ENCODE results near the gene SMIM45.

SMIM45 gene

DNA sequence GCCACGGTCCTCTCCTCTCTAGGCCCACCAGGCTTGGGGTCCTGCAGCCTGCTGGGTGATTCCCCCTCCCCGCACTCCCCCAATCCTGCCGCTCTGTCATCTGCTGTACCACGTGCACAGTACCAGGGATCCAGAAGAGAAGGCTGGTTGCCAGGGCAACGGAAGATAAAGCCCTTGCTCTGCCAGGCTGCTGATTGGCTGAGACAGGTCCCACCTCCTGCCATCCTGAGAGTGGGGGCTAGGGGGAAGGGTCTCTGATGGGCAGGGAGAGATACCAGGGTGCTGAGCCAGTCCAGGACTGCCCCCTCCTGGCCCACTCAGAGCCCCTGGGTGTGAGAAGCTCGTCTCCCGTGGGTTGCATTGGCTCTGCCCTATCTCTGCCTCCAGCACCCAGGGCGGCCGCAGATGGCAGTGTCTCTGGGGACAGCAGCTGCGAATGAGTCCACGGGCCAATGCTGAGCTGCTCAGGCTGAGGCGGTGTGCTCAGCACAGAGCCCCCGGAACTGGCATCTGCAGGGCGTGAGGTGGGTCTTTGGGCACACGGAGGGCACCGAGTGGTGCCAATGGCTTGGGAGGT lies at the start of gene SMIM45:
TSS of gene SMIM45 (plus strand) at position 253 of the 577 bp plus-strand sequence.
- no peak for DNase-seq

DNA sequence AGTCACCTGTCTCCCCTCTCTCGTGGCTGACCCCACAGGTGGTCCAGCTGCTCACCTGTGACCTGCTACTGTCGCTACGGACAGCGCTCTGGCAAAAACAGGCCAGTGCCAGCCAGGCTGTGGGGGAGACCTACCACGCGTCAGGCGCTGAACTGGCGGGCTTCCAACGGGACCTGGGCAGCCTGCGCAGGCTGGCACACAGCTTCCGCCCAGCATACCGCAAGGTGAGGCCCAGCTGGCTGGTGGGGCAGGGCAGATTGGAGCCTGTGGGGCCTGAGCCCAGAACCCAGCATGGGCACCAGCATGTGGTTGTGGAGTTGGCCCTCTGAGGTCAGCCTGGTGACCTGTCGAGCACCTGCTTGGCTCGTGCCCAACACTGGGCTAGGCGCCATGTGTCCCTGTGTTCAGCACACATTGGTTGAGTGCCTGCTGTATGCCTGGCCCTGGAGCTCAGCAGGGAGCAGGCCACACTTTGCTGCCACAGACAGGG lies 49.0 kb upstream of the SMIM45 start:
- DNase-seq: no peak

DNA sequence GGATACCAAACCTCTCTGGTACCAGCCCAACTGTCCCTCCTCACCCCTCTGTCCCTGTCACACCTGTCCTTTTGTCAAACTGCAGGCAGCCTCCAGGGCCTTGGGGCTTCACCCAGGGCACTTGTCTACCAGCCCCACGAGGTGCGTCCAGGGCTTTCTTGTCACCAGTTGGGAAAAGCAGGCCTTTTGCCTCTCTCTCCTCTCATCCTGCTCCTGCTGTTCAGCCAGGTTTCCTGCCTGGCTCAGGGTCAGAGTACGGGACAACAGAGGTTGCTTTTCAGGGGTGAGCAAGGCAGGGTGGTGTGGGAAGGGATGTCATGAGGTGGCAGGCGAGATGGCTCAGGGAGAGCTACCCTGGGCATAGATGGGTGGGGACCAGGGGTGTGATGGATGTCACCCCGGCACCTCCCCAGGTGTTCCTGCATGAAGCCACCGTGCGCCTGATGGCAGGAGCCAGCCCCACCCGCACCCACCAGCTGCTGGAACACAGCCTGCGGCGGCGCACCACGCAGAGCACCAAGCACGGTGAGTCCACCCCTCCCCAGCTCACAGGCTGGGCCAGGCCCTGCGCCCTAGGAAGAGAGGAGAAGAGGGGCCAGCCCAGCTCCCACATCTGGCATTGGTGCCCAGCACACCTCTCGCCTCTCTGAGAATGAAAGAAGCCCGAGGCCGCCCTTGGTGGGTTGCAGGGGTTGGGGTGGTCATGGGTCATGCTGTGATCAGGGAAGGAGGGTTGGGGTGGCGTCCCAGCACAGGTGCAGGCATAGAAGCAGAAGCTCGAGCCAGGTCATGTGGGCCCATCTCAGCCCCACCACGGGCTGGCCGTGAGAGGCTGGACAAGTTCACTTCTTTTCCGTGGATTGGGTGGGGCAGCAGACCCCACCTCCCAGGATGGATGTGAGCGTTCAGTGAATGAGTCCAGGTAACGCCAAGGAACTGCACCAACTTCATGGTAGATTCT lies 47.2 kb upstream of the SMIM45 start:
- no peak for DNase-seq

DNA sequence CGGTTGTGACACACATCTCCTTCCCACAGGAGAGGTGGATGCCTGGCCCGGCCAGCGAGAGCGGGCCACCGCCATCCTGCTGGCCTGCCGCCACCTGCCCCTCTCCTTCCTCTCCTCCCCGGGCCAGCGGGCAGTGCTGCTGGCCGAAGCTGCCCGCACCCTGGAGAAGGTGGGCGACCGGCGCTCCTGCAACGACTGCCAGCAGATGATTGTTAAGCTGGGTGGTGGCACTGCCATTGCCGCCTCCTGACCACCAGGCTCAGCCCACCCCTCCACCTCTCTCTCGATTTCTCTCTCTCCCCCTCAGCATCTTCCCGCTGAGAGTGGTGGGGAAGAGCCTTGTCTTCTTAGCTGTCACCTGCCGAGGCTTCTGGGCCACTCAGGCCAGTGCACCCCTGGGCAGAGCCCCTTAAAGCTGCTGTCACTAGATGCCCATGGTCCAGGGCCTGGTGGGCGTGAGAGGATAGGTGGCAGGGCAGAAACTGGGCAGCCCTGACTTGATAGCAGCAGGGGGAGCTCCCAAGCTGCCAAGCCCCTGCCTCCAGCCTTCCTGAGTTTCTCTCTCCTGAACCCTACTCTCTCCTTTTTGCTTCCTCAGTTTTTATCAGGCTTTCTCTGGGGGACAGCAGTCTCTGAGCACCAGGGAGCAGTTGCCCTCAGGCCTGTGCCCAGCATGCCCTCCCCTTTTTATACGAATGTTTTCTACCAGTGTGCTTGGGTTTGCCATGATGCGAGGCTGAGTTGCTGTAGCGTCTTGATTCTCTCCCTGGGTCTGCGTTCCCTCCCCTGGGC lies 46.3 kb upstream of the SMIM45 start:
- no peak for DNase-seq

DNA sequence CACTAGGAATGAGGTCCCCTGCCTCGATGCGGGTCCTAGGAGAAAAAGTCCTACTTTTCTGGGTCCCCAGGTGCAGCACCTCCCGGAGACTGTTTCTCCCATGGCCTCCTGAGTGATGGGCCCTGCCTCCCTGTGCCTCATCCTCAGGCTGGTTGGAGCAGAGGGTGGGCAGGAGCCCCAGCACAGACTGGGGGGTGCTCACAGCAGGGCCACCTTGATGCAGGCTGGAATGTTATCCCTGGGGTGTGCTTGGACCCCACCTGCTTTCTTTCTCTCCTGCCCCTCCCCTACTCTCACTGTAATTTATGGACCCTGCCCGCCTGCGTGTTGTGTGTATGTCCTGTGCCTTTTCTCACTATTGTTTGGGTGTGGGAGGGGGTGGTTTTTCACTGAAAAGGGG lies 45.1 kb upstream of the SMIM45 start:
- DNase-seq: no peak

DNA sequence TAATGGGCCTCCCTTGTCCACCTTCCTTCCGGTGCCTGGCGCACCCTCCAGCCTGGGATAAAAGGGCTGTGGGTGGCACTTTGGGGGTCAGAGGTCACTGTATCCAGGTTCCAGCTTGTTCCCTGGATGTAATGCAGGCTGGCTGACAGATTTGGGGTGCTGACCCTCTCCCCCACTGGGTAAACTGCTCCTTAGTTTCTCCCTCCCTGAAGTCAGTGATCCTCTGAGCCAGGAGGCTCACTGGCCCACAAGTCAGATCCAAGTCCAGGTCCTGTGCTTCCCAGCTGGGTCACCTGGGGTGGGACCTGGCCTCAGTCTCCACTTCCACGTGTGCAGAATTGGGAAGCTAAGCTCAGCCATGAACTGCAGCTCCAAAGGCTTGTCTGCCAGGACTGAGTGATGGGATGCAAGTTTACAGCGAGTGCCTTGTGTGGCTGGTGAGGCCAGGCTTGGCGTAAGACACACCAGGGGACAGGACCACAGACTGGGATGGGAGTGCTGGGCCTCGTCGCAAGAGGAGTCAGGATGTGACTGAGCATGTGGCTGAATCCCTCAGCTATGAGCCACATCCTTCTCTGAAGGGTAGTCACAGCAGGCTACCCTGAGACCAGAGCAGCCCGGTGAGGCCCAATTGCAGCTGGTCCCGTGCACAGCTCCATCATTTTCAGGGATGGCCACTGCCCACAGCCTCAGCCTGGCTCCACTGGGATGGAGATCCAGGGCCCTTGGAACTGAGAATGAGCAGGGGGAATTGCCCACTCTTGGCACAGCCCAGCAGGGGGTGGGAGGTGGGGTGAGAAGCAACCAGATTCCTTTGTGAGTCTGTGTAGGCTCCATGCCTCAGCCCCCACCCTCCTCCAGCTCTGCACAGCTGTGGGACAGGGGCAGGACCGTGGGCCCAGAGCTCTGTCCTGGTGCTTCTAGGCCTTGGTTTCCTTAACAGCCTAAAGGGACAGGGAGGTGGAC lies 44.2 kb upstream of the SMIM45 start:
- no peak for DNase-seq

DNA sequence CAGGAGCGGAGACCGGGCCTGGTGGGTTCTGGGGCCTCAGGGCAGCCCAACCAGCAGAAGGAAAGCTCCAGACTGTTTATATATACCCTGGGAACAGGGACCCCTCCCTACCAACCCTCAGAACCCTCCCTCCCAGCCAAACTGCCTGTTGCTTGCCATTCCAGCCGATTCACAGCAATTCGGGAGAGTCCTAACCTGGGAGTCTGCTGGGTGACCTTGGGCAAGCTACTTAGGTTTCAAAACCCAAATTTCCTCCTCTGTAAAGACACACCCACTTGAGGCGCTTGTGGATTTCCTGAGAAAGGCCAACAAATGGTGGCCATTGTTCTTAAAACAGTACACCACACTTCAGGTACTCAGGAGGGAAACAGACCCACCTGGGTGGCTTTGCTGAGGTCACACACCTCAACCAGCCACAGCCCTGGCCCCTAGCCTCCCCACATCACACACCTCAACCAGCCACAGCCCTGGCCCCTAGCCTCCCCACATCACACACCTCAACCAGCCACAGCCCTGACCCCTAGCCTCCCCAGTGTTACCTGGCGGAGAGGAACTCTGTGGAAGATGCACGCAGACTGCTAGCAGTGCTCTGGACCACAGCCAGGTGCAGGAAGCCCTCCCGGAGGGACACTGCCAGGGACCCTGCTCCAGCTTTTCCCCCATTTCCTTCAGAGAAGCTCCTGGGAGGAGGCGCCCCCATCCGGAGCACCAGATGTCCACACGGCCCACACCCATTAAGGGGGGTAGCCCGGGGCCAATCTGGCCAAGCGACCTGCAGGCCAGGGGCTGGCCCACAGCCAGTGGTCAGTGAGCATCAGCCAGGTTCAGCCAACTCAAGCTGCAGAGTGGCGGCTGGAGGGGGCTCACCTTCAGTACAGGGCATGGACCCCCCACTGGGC lies 43.3 kb upstream of the SMIM45 start:
- no peak for DNase-seq

DNA sequence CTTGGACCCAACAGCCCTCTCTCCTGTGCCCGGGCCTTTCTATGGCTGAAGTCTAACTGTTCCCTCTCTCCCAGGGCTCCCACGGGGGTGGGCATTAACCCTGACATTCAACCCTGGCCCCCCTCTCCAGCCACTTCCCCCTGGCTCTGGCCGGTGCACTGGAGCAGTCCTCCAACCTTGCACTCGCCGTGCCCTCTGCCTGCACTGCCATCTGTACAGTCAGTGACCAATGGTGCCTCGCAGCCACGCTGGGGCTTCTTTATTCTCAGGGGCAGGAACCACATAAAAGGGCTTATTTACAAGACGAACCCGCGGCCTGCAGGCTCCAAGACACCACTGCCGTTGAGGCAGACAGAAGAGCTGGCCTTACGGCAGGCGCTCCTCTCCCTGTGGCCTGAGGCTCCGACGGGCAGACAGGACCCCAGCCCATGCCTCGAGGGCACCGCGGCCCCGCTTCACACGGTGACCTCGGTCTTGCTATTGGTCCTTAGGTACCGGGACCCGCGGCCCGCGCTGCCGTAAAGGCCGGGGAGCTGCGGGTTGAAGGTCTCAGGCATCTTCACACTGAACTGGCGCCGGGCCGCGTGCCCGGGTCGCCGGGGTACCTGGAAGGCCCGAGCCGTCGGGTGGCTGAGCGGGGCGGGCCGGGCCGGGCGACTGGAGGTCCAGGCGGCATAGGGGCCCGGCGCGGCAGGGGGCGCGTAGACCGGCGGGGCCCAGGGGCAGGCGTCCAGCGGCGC lies 42.5 kb upstream of the SMIM45 start:
- no peak for DNase-seq

DNA sequence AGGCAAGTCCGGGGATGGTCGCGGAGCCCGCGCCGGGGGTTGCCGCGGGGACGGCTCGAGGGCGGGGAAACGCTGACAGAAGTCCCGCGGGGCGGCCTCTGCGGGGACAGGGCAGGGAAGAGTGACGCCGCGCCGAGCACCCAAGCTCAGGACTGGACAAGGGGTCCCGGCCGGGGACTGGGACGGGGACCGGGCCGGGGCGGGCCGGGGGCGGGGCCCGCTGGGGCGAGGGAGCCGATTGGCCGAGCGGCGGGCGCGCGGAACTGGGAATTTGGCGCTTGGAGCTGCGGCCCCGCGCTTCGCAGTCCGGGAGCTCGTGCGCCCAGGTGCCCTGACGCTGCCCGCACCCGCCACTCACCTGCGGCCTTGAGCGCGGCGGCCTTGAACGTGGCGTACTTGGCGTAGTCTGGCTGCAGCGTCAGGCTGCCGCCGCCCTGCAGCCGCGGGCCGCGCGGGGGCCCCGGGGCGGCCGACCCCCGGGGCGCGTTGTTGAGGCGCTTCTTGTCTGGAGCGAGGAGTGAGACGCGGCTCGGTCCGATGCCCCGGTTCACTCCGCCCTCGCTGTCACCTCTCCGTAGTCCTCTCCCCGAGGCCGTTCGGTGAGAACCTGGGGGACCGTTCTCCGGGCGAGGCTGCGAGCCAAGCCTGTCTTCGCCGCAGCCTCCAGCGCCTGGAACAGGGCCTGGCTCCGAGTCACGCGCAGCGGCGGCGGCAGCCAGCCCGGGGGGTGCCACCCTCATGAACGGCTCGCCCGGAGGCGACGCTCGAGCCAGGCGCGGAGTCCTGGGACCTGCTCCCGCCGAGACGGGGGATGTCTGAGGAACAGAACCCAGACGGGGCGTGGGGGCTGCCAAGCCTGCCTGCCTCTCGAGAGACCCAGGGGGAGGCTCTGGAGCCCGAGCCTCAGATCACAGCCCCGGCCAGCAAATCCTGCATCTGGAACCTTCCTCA lies 41.6 kb upstream of the SMIM45 start:
- DNase-seq: peak; percentile 51

DNA sequence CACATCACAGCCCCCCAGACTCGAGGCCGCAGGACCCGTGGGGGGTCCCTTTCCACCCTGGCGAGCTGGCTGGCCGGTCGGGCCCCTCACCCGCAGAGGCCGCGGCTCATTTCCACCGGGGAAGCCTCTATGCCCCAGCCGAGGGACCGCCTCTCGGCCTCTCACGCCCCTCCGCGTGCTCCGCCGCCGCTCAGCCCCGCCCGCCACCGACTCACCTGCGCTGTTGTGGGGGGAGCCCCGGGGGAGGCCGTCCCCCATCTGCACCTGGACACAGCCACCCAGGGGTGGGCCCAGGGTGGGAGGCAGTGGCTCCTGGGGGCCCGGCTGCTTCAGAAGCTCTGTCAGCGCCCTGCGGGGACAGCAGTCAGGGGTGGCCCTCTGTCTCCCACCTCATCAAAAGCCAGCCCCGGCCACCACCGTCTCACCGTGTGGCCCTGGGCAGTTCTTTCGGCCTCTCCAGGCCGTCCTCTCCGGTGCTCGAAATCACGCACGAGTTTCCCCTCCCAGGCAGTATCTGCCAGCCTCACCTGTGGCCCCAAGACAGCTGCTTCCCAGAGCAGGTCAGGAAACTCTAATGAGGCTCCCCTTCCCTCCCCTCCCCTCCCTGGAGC lies 40.8 kb upstream of the SMIM45 start:
- DNase-seq: peak; percentile 31

DNA sequence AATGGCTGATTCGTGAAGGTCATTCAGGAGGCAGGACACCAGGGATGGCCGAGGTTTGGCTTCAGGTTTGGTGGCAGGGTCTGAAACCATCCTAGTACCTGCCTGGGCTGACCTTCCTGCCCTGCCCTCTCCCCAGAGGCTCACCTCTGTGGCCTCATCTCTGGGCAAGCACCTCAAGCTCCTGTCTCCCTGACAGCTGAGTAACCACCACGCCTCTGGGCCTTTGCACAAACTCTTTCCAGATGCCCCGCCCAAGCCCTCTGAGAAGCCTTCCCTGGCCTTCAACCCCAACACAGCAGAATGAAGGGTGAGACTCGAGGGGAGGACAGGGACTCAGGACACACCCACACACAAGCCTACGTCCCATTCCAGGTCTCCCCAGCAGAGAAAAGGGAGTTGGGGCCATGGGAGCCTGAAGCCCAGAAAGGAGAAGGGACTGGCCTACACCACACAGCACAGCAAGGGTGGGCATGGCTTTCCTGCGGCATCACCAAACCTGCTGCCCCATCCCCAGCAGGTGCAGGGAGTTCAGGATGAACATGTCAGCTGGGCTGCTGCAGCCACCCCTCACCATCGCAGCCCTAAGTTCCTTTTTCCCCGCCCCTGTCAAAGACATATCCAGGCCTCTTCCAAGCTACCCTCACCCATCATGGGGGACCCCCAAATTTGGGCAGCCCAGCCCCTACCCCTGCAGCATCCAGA lies 39.5 kb upstream of the SMIM45 start:
- no peak for DNase-seq

DNA sequence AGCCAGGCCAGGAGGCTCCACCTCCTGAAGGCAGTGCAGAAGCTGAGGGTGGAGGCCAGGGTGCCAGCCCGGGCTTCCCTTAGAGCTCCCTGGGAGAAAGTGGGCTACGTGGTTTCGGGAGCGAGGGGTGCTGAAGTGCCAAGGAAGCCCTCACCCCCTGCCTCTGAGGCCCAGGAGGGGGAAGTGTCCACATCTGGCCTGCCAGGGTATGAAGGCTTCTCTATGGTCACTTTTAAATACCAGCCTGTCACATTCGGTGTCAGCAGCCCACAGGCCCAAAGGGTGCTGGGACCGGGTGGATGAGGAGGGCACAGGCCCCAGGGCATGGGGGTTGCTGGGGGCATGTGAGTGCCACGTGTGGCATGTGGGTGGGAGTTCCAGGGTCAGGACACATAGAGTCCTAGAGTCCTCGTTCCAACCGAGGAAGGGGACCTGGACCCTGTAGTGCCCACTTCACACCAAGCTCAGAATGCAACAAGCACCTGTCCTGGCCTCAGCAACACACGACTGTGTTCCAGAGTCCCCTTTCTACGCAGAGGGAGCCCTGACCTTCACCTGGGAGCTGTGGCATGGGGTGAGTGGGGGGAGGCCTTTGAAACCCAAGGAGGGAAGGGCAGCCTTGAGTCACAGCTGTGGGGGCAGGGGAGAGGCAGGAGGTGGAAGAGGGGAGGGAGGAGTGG lies 38.8 kb upstream of the SMIM45 start:
- no peak for DNase-seq

DNA sequence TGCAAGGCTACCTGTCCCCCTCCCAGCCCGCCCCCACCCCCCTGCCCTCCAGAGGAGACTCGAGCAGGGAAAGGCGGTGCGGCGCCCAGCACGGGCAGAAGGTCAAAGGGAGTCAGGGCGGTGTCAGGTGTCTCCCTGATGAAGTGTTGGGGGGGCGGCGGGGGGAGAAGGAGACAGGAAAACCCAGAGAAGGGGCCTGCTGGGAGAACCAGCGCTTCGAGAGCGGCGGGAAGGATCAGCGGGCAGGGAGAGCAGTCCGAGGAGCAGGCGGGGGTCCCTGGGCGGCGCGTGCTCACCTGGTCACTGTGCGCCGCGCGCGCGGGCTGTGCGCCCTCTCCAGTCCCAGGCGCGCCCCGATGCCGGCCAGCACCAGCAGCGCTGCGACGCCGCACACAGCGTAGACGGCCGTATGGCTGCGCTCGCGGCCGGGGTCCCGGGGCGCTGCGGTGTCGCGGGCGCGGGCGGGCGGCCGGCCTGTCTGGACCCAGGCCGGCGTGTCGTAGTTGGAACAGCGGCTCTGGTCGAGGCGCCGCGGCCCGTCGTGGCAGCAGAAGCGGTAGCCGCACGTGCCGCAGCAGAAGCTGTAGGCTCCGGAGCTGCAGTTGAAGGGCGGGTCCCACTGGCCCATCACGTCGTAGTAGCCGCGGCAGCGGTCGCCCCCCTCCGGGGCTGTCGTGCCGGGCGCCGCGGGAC lies 38.0 kb upstream of the SMIM45 start:
- no peak for DNase-seq

DNA sequence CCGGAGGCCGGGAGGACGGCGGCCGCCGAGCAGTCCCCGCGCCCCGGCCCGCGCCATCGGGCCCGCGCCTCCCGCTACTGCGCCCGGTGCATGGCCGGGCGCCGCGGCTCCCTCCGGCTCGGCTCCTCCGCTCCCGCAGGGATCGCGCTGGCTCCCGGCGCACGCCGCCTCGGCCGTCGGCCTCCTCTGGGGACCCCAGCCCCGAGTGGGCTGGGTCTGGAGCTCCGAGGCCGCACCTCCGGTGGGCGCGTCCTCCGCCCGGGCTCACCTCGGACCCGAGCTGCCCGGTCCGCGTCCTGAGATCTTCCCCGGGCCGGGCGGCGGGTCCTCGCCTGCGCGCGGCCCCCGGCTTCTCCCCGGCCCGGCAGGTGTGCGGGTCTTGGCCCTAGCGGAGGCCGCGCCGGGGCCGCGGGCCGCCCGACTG lies 37.3 kb upstream of the SMIM45 start:
- no peak for DNase-seq

DNA sequence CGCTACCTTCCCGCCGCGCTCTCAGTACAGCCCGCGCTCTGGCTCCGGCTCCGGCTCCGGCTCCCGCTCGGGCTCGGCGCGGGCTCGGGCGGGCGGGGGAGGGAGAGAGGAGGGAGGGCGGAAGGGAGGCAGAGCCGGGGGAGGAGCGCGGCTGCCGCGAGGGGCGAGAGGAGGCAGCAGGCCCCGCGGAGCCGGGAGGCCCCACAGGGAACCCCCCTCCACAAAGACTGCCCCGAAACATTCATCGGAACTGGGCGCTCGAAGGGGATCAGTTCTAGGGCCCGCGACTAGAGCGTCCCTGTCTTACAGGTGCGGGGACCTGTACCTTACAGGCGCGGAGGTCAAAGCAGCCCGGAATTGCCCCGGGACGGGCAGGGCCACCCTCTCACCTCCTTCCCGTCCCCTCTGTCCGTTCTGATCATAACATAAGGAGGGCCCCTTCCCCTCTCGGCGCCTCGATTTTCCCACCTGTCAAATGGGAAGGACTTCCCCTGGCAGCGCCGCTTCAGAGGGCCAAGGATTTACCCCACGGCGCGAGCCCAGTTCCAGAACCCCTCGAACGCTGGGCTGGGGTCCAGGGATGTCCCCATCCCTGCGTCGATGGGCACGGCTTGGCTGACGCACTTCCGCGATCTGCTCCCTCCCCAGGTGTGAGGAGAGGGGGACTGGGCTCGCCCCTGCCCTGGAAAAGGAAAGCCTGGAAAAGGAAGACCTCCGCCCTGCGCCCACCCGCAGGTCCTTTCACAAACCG lies 36.7 kb upstream of the SMIM45 start, which contains the start of gene SHISA8:
TSS of gene SHISA8 (minus strand) at position 40 of the 751 bp plus-strand sequence. CDS start 407 bp downstream, outside the sequence.
- DNase-seq: peak; percentile 69

All from stimulated activated CD4-positive, alpha-beta T cell treated with anti-CD3 and anti-CD28 coated beads, Interleukin-15, amount 100 ng/mL, for 24 hours (primary cell).